HG03095 (cell line): ENCODE data around the gene FLRT3.

ENCODE experiments used
- ATAC-seq: cut with Tn5 transposase; IDR thresholded peaks from one replicate; pipeline ENCODE4 v1.9.1; 2021; ENCODE audit warnings: moderate library complexity; ENCODE audit not compliant: unreplicated experiment

The FLRT3 gene

DNA sequence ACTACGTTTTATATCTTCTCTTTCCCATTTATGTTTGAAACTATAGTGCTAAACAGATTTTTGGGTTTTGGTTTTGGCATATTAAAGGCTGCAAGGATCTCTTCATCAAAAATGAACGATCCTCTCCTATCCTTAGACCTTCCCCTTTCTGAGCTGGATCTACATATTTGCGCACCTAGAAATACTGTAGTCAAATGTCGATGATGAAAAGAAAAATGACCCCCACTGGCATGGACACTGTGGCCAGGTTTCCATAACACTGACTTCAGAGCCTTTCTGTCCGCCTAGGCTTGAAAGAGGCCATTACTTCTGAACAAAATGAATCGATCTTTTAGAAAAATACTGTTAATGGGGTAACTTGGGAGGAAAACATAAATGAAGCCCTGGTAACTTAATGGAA lies 5.8 kb downstream of the FLRT3 start:
- no peak for ATAC-seq

DNA sequence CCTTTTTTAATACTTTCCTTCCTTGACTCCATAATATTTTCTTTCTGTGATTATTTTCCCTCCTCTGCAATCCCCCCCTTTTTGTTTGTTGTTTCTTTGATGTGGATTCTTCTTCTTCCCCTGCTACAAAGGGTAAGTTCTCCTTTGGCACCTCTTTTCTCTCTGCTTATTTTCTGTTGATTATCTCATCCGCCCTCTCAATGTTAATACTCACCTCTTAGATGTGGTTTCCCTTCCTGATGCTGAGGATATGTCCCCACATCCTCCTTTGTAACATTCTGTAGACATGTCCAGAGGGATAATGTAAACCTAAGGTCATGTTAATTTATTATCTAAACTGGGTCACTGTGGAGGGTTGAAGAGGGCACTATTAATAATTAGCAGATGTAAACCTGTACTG lies 17.7 kb downstream of the FLRT3 start:
- no peak for ATAC-seq

DNA sequence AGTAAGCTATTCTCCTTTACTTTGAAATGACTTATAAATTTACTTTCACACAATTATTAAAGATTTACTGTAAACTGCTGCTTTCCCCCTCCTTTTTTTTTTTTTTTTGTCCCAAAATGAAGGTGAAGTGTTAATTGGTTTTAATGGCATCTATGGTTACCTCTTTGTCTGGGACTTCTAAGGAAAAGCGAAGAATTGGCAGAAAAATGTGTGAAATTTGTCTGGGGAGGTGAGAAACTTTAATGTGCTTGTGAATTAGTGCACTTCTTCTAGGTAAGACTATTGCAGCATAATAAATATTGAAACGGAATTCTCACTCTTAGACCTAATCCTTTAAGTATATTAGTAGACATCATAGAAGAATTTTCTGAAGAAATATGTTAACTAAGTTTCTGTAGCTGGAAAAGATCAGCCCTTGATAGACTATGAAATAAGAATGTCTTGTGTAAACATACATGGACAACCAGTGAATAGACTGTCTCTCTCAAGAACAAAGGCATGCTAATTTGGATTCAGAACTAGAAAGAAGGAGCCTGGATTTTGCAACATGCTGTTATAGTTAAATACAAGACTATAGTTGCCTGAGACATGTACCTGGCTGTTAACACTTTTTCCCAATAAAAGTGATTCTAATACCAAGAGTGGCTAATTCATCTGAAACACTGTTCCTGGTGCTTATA lies 23.9 kb downstream of the FLRT3 start:
- ATAC-seq, result no peak

DNA sequence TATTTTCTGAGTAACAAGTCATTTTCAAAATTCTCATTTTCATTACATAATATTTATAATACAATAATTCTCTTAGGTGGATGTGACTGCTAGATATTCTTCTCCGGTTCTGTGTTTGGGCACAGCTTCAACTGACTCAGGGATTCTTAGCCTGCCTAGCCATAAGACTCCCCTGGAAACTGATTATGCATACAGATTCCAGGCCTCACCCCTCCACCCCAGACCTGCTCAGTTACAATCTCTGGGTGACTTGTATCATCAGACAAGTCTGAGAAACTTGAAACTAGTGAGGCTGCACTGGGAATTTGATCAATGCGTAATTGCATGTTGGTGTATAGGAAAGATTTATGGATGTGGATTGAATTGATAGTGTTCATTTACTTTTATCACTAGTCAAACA lies 25.4 kb downstream of the FLRT3 start:
- no peak for ATAC-seq

DNA sequence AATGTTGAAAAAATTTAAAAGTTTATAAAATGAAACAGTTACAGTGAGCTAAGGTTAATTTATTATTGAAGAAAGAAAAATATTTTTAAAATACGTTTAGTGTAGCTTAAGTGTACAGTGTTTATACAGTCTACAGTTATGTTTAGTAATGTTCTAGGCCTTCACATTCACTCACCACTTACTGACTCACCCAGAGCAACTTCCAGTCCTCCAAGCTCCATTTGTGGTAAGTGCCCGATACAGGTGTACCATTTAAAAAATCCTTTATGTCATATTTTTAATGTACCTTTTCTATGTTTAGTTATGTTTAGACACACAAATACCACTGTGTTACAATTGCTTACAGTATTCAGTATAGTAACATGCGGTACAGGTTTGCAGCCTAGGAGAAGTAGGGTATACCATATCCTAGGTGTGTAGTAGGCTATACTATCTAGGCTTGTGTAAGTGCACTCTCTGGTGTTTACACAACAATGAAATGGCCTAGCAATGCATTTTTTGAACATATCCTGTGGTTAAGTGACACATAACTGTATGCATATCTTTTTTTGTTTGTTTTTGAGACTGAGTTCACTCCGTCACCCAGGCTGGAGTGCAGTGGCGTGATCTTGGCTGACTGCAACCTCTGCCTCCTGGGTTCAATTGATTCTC lies 26.3 kb downstream of the FLRT3 start:
- no peak for ATAC-seq

DNA sequence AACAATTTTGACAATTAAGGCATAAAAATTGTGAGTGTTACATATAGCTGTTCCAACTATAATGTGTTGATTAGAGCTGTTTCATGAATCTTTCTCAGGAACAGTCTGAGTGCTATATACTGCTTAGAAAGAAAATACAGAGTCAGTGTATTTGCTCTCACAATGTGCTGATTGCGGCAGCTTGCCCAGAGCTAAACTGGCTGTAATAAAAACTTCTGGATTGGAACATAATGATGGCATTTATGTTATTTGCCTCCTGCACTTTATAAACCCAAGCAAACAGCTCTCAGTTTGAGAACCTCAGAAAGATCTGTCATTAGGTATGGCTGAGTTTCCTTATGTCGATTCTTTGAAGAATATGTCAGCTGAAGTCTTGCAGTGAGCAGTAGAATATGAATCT lies 29.5 kb downstream of the FLRT3 start:
- ATAC-seq, result no peak

GRCh38 chr20:14304472-14304871 lies 32.9 kb downstream of the FLRT3 start:
- no peak for ATAC-seq

- no peak for ATAC-seq
Measured at GRCh38 chr20:14303651-14304050, 33.8 kb downstream of the FLRT3 start.

DNA sequence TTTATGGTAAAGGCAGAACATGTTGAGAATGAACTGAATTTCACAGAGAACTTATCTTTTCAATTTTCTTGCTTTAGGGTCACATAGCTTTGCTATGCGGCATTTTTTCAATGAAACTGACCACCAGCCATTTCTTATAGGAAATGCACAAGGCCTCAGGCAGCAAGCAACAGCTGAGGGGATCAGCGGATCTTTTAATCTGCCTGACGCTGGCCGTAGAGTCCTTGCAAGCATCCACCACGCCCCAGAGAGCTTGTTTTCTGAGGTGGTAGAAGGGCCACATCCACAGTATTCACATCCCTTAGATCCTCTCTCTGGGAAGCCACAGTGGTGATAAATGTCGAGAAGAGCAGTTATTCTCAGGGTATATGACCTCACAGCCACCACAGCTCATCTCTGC lies 34.3 kb downstream of the FLRT3 start:
- no peak for ATAC-seq

DNA sequence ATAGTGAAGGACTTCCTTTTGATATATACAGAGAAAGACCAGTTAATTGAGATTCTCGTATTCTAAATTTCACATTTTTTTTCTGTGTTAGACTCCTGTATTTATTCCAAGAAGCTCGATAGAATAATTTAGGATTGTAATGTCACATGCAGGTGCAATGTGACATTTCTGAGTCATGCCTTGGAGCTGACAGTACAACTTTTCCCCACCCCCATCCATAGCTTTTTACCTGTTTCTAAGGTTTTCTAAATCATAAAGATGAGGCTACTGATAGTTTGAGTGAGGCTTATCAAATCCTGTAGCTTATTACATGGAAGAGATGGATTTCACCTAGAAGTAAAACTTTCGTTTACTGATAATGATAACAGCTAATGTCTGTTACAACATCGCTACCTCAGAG lies 37.6 kb downstream of the FLRT3 start:
- no peak for ATAC-seq

DNA sequence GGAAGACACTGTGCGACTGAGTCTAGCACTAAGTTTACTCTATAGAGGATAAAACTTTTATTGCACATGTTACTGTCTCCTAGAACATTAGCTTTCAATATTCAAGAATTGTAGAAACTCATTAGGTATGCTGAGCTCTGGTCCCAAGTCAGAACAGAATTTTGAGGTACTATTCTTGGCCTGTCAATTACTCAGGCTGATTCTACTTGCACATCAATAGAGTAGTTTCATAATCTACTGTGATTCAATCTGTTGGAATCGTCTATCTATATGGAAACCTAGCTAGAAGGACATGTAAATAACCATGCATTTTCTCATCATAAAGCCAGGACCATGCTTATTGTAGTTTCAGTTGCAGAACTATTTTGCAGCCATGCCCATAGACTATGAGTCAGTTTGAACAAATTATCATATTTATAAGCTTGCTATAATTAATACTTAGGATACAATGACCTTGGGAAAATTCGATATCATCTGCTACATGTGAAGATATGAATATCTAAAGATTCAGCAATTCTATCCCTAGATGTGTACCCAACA lies 41.6 kb downstream of the FLRT3 start:
- no peak for ATAC-seq

DNA sequence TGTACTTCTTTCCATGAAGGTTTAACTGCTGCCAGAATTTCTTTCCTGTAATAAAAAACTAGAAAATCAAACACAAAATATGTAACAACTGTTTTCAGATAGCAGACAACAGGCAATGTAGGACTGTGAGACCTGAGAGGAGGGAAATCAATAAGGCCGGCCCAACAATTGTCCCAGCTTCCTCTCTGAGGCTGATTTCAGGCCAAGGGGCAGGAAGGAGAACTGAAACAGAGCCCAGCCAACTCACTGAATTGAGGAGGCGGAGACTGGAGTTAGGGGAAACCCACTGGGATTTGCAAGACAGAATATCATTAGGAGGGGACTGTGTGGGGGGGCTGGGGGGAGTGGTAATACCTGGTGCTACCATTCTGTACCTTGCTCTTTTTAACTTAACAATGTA lies 42.2 kb downstream of the FLRT3 start:
- no peak for ATAC-seq

GRCh38 chr20:14291502-14291901 lies 45.9 kb downstream of the FLRT3 start:
- no peak for ATAC-seq

DNA sequence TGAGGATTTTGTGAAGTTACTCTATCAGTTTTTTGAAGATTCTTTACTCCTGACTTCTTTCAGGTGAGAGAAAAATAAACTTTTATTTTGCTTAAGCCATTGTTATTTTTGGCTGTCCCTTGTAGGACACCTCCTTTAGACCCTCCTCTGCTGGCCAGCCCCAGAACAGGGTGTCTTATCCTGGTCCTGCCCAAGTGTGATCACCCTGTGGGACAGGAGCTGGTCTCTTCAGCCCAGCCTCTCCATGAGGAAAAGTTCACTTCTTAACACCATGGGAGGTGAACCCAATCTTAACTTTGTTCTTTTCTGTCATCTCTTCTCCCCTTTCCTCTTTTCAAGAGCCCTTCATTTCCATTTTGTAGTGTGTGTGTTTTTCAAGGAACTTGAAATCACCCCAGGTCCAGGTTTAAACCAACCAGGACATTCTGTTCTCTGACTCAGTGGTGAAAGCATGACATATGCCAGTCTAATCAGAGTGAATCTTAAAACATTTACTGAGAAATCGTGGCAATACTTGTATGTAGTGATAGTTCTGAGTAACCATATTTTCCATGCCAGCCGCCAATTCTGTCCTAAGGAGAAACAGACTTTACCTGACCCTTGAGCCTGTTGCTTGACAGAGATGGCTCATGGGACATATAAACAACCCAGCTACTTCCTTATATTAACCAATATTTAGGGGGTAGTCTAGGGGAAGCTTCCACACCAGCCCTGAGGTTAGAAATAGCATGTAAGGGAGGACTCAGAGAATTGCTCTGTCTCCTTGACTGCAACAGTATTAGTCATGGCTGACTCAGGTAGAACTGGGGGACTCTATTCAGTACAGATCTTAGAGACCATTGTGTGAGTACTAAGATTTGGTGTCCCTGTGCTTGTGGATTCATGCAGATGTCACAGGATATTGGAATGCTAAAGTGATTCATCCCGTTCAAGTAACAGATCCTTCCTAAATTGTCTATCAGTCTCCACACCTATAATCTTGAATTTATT lies 48.8 kb downstream of the FLRT3 start:
- no peak for ATAC-seq

DNA sequence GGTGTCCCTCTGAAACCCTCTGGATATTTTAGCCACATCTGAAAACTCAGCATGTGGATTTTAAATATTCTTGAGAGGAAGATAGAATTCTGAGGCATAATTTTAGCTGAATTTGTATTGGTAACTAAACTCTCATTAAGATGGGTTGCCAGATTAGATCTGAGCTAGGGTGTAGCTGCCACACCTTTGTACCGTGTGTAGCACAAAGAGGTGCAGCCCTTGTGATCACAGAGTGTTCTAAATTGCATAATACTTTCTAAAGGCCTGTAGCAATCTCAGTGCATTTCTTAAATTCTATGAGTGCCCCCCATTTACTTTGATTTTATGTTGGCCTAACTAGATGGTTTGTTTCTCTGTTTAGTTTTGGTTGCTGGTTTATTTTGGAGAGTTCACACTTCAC lies 53.0 kb downstream of the FLRT3 start:
- no peak for ATAC-seq

DNA sequence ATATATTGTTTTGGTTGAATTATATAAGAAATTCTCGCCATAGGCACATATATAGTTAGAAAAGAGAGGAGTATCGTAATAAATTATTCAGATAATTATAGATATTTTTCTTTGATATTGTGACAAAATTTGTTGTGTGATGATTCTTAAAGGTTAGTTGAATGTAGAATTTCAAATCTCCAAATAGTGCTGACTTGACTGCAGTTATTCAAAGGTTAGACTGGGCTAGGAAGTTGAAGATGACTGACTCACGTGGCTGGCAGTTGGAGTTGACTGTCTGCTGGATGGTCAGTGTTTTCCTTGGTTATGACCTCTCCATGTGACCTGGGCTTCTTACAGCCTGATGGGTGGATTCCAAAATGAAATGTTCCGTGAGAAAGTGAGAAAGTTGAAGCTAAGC lies 55.3 kb downstream of the FLRT3 start:
- ATAC-seq, result no peak
